D721Med (cell line): ENCODE data around the gene NAB2.

Source experiments
- DNase-seq: peaks from one replicate; pipeline ENCODE4 v3.0.0; 2011; ENCODE audit warnings: low spot score; ENCODE audit not compliant: insufficient read length
- FAIRE-seq: peaks from 2 replicates; lab custom pipeline; 2011; peaks lifted over from hg19 to GRCh38; lab: Jason Lieb, UNC
- CTCF ChIP-seq: IDR thresholded peaks from 2 replicates; pipeline ENCODE4 v1.5.1; 2012; ENCODE audit warnings: mild to moderate bottlenecking, control low read depth; ENCODE audit not compliant: insufficient read depth; ENCODE audit errors: missing control alignments

Gene NAB2

DNA sequence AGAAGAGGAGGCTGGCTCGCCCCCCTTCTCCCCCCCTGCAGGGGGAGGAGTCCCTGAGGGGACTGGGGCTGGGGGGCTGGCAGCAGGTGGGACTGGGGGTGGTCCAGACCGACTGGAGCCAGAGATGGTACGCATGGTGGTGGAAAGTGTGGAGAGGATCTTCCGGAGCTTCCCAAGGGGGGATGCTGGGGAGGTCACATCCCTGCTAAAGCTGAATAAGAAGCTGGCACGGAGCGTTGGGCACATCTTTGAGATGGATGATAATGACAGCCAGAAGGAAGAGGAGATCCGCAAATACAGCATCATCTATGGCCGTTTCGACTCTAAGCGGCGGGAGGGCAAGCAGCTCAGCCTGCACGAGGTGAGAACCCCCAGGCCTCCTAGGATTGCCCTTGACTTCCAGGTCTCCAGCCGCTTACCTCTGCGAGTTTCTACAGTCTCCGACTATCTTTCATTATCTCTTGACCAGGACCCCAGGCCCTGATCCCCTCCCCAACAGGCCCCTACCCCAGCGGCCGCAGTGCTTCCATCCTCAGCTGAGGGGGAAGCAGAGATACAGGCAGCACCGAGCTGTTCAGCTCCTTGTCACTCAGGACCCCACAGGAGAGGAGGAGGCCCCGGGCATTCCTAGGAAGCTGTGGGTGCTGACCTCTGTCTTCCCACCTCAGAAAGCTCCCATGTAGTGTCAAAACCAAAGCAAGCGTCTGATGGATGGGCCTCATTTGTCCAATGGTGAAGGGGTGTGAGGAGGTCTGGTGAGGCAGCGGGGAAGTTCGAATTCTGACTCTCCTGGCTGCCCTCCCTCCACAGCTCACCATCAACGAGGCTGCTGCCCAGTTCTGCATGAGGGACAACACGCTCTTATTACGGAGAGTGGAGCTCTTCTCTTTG, 3.0 kb downstream of the NAB2 start:
- no peak for TF ChIP-seq CTCF
- no peak for FAIRE-seq

GRCh38 chr12:57092529-57092862, 3.6 kb downstream of the NAB2 start:
- FAIRE-seq (no peak), DNase-seq (no peak)
- no peak for TF ChIP-seq CTCF

More for the DNA sequence above, 3.0 kb downstream of the NAB2 start:
- DNase-seq = no peak

GRCh38 chr12:57092876-57093414, 4.0 kb downstream of the NAB2 start:
- no peak for FAIRE-seq
- TF ChIP-seq CTCF = no peak
- DNase-seq = no peak

DNA sequence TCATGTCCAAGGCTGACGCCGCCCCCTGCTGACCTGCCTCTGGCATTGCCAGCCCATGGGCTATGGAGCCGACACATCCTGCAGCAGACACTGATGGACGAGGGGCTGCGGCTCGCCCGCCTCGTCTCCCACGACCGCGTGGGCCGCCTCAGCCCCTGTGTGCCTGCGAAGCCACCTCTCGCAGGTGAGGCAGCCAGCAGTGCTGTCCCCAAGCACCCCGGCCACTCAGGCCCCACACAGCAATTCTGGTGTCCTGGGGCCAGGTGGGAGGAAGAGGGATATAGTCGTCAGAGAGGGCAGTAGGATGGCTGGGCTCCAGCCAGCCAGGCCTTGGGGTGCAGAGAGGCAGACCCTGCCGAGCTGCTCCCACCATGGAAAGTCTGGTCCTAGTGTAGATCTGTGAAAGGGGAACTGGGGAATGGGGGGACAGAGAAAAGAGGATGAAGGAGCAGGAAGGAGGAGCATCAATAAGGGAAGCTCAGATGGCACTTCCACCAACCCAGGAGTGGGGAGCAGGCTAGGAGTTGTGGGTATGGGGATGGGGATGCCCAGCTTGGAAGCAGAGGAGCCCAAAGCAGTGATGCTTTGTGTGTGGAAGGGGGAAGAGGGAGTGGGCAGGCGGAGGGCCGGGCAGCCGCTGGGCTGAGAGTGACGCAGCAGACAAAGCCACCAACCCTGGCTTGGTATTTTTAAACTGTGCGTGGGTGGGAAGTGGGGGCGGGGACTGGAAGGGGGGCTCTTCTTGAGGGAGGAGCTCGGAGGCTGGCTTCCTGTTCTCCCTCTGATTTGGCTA, 4.7 kb downstream of the NAB2 start:
- DNase-seq = peak; percentile 89

DNA sequence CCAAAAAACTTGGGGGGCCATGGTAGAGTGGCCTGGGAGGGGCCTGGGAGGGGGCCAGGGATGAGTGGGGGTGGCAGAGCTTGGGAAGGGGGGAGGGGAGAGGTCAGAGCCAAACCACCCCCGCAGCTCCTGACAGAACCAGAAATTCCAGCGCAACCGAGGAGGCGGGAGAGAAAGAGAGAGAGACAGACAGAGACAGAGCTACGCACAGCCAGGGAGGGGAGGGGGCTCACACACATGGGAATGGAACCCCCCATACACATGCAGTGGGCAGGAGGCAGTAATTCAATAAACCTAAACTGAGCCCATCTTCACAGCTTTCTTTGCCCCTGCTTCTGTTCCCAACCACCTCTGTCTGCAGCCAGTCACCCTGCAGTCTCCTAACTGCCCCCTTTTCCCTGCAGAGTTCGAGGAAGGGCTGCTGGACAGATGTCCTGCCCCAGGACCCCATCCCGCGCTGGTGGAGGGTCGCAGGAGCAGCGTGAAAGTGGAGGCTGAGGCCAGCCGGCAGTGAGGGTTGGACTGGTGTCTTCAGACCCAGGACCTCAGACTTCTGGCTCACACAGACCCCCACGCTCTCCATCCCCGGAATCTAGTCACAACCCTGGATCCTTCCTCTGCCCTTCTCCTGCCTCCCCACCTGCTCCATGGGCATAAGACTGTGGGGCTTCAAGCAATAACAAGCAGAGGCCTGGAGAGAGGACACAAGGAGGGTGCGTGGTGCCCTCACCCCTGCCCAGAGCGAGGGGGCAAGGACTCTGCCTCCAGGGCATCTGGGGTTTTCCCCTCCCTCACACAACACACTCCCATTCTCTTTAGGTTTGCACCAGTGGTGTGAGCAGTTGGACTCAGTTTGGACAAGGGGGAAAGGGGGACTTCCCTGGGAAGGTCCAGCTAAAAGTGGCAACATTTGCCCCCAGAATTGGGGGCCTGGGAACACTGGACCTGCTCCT, 5.6 kb downstream of the NAB2 start:
- TF ChIP-seq CTCF = no peak
- no peak for DNase-seq
- no peak for FAIRE-seq

More for the DNA sequence above, 4.7 kb downstream of the NAB2 start:
- no peak for FAIRE-seq
- peak; percentile 59 for TF ChIP-seq CTCF

- FAIRE-seq (no peak), DNase-seq (no peak)
- no peak for TF ChIP-seq CTCF
Measured at GRCh38 chr12:57095440-57095839, 6.5 kb downstream of the NAB2 start.
